SW480 (cell line): ENCODE measurements around the gene TET3.
A peak's percentile ranks its signal among the peaks of the same experiment; 100 is the strongest.

Experiments
- DNase-seq: peaks from one replicate; pipeline ENCODE4 v3.0.0-alpha.2; 2016; ENCODE audit warnings: low spot score

The TET3 gene

DNA sequence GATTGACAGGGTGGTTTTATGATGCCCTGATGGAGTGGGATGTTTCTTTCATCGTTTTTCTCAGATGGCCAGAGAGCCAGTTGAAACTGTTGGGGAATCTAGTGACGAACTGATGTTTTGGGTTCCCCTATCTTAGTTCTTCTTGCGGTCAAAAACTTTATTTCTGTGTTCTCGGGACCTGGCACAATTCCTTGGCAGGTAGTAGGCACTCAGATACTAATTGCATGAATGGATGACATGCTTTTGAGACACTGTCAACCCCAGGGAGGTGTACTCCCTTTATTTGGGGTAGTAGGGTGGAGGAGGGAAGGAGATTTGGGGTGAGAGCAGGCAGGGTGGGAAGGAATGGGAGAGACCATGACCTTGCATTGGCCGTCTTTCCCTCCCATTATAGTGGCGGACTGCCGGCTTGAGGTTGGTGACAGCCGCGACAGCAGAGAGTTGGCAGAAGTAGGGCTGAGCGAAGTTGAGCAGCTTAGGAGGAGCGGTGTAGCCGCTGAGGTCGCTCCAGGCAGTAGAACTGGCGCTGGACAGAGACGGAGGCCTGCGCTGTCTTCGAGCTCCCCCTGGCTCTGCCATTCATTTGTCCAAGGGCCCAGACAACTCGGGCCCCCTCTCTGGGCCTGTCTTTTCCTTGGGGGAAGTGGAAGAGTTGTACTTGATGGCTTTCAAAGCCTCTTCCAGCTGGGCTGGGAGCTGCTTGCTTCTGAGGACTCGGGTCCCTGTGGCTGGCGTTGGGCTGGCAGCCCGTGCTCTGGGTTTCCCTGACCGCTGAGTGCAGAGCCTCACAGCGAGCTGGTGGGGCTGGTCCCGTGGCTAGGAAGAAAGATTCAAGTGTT is 2.6 kb downstream of the TET3 start:
- DNase-seq: no peak

DNA sequence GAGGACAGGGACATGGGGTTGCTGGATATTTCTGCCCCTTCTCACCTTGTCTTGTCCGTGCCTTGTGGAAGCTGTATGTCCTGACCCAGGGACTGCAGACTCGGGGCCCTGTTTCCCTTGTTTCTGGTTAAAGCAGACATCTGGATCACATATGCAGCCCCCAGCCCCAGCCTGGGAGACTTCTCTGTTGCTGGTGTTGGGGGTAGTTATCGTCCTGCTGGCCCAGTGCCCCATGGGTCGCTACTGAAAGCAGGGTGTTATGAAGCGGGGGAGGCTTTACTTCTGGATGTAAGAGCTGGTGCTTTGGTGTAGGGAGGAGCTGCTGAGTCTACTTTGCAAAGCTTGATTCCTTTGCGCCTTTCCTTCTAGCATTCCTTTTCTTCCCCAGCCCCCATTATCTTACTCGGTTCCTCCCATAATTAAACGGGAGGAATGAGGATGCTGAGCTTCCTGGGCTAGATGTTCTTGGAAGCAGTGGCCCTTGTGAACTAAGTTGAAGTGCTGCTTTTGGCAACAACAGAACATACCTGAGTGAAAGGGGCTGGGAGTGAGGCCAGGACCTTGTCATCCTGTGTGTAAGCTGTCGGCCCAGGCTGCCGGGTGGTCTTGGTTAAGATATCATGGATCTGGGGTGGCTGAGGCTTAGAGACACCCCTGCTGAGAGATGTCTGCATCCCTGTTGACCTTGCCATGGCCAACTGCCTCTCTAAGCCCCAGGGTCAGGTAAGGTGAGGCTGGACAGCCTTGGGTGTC is 3.4 kb downstream of the TET3 start:
- no peak for DNase-seq

DNA sequence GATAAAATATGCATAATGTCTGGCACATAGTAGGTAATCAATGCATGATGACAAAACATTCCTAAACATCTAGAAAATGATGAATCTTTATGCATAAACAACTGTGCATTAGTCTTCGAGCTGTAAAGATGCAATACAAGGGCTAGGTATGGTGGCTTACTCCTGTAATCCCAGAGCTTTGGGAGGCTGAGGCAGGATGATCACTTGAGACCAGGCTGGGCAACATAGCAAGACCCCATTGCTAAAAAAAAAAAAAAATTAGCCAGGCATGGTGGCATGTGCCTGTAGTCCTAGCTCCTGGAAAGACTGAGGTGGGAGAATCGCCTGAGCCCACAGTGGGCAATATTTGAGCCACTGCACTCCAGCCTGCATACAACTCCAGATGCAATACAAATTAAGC is 5.3 kb downstream of the TET3 start:
- DNase-seq: no peak

DNA sequence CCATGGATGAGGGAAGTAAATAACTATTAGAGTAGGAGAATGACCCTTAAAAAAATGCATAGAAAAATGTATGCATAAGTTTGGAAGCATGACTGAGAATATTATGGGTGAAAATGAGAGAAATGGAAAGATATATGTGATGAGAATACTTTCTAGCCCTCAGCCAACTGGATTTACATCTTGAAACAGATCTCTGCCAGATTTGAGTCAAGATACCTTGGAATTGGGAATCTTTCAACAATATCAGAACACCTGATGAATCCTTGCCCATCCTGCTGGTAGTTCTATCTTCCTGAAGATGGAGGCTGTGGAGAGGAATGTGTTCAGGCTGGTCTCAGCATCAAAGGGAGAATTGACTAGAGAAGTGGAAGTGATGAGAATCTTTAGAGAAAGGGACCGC is 5.8 kb downstream of the TET3 start:
- no peak for DNase-seq

DNA sequence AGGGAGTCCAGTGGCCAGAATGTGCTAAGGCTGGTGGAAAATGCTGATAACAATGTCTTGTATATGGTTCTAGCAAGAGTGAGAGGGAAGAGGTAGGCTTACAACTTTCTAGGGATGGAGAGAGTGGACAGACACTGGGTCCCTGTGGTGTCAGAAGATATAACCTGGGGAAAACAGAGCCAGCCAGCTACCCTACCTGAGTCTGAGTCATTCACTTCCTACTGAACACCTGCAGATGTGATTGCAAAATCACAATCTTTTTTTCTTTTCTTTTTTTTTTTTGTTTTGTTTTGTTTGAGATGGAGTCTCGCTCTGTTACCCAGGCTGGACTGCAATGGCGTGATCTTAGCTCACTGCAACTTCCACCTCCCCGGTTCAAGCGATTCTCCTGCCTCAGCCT is 7.3 kb downstream of the TET3 start:
- no peak for DNase-seq

DNA sequence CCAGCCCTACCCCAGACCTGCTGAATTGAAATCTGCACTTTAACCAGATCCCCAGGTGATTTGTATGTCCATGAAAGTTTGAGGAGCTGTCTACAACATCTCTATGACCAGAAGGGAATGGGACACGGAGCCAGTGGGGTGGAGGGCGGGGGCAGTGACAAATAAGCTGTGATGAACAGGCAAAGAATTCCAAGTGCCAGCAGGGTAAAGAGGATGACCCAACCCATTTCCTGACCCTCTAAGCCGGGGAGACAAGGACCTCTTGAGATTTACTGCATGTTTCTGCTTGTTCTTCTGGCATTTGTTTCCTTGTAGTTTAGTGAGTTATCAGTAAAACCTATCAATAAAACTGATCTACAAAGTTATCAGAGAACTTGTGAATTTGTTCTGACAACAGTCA is 8.7 kb downstream of the TET3 start:
- no peak for DNase-seq

DNA sequence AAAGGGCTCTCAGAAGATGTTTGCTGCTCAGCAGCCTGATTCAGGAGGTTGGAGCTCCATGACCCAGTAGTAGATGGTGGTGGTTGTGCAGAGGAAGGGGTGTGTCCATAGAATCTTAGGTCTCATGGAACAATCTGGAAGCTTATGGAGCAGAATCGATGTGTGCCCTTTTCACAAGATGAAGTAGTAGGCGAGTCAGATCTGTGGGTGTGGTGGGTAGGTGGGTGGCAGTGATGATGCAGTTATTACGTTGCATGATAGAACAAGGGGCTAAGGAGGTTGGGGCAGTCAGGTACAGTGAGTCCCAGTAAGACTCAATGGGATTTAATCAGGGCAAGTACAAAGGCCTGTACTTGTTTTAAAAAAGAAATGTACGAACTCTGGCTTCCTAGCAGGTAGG is 9.1 kb downstream of the TET3 start:
- no peak for DNase-seq

DNA sequence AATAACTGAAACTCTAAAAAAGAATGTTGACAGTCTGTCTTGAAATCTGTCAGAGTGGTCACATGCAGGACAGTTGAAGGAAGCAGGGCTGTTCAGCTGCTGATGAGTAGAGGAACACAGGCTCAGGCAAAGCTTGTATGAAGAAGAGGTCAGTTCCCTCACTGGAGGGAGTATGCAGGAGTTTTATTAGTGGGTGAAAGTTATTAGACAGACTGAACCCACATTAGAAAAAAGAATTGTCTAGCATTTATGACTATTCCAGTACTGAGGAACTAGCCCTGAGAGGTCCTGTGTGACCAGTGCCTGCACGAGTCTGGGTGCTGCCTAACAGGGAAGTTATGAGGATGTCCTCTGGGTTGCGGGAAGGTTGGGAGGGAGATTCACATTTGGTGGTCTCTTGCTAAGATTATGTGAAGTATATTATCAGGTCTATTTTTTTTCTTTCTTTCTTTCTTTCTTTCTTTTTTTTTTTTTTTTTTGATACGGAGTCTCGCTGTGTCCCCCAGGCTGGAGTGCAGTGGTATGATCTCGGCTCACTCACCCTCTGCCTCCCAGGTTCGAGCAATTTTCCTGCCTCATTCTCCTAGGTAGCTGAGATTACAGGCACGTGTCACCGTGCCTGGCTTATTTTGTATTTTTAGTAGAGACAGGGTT is 9.6 kb downstream of the TET3 start:
- DNase-seq: no peak

DNA sequence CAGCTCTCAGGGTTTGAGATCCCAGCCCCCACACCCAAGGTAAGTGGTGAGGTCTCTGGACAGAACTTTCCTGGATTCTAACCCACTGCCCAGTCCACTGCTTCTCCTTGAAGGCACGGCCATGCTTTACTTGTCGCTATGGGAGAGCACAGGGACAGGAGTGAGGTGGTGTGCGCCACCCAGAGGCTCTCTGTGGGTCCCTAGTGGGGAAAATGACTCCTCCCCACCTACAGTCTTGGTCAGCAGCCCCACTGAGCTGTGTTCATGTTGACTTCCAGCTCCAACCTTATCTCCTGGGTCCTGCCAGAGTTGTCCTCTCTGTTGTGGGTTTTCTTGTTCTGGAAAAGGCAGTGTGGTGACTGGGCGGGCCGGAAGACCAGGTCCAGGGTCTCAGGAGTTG is 11.1 kb downstream of the TET3 start:
- no peak for DNase-seq

DNA sequence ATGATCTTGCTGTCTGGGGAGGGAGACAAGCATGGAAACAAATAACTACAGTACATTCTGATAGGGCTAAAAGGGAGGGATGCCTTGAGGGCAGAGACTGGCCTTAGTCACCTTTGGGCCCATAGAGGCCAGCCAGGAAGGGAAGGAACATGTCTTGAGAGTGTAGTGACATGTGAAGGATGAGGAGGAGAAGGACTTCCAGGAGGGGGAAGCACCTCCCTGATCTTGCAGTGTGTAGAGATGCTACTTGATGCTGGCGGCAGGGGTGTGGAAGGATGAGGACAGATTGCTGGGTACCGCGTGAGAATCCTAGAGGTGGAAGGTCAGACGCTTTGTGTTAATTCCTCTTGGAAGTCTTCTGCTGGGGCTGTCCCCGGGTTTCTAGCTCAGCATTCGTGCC is 13.1 kb downstream of the TET3 start:
- DNase-seq: no peak

DNA sequence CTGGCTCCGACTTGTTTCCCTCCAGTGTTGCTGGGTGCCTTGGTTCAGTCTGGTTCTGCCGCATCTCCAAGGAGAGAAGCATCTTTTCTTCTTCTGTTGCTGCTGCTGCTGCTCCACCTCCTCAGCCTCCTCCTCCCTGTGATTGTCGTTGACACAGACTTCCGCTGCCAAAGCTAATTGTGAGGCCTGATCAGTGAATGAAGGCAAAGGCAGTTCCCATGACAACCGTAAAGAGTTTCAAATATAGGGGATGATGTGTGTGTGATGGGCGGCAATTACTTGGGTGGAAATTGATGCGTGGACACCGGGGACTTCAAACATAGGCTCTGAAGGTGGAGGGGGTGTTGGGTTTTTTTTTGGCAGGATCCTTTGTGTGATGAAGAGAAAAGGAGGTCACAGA is 13.7 kb downstream of the TET3 start:
- DNase-seq: no peak

DNA sequence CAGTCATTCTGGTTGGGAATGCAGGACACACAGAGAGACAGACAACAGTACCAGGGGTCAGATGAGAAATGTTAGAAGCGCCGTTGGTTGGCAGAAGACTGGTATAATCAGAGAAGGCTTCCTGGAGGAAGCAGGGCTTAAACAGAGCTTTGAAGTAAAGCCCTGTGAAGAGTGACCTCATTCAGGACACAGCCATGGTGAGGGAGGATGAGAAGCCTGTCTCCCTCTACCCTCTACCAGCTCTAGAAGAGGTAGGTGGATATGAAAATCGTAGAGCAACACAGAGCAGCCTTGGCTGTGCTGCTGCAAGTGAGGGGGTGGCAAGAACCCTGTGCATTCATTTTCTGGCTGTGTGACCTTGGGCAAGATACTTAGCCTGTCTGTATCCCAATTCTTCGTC is 14.2 kb downstream of the TET3 start:
- DNase-seq: no peak

DNA sequence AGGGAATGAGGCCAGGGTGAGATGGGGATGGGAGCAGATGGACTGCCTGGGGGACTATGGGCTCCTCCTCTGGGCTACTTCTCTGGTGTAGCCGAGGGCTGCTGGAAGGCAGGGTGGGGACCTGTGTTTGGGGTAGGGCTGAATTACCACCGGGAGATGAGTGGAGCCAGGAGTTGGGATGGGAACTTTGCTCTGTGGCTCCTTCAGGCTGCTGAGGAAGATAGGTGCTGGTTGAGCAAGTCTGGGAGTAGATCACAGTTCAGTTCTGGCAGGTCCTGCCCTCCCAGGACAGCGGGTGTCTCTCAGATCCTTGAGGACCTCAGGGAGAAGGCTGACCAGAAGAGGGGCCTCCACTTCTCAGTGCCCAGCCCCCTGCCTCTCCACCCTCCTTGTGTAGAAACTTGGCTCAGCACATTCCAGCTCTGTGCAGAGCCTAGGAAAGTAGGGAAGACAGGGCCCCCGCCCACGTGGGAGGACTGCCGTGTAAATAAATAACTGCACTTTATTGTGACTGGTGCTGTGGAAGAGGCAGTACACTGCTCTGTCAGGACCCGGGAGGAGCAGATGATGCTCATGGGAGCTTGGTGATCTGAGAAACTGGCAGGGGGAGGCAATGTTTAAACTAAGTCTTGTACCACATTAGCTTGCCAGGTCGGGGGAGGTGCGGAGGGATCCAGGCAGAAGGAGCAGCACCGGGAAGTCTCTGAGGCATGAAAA is 15.3 kb downstream of the TET3 start:
- DNase-seq: no peak

DNA sequence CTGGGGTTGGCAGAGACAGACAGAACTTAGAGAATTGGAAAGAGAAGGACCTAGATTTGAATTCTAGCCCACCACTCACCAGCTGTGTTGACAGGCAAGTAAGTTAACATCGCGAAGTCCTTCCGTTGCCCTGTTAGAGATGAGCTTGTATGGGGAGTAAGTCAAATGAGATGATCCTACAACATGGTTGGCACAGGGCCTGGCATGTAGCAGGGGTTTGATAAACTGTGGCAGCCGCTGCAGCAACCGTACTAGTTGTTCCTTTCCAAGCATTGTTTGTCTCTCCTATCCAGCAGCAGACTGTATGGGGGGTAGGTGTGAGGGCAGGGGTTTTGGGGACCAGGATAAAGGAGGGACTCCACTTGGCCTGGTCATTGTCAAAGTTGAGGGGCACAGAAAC is 16.0 kb downstream of the TET3 start:
- no peak for DNase-seq

DNA sequence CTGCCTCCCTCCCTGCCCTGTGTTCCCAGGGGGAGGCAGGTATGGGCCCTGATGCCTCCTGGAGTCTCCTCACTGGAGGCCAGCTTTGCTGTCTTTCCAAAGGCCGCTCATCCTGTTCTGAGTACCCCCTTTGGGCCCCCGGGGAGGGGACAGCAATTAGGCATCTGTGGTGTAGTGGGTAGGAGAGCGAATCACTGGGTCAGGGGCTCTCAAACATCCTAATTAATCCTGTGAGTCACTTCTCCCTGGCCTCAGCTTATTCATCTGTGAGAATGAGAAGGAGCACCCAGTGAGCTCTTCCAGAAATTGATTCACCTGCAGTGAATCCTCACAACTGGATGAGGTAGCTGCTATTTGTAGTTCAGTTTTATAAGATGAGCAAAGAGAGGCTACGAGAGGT is 16.4 kb downstream of the TET3 start:
- no peak for DNase-seq

DNA sequence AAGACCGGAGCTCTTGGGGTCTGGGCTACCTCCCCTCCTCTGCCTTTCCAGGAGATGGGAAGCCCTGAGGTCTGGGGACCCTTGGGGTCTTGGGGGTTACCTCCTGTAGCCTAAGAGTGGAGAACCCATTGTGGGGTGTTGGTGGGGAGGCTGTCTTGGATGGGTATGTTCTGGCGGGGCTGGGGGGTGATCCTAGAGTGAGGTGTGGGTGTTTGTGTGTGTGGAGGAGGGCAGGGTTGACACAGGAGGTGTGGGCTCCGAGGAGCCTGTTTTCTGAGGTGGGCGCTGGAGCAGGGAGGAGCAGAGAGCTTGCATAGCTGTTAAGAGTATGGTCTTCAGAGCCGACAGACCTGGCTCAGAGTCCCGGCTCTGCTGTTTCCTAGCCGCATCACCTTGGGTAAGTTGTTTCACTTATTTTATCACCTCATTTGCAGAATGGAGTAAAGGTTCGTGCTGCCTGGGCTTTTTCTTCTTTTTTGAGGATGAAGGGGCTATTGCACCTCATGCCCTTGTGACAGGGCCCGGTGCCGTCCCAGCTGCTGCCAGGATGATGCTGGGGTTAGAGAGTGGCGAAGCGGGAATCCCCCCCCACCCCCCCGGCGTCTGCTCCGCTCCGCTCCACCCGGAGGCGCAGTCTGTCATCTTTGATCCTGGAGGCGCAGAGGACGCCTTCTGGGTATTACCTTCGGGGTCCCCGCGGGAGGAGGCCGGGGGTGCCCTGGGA is 17.2 kb downstream of the TET3 start:
- DNase-seq: no peak

DNA sequence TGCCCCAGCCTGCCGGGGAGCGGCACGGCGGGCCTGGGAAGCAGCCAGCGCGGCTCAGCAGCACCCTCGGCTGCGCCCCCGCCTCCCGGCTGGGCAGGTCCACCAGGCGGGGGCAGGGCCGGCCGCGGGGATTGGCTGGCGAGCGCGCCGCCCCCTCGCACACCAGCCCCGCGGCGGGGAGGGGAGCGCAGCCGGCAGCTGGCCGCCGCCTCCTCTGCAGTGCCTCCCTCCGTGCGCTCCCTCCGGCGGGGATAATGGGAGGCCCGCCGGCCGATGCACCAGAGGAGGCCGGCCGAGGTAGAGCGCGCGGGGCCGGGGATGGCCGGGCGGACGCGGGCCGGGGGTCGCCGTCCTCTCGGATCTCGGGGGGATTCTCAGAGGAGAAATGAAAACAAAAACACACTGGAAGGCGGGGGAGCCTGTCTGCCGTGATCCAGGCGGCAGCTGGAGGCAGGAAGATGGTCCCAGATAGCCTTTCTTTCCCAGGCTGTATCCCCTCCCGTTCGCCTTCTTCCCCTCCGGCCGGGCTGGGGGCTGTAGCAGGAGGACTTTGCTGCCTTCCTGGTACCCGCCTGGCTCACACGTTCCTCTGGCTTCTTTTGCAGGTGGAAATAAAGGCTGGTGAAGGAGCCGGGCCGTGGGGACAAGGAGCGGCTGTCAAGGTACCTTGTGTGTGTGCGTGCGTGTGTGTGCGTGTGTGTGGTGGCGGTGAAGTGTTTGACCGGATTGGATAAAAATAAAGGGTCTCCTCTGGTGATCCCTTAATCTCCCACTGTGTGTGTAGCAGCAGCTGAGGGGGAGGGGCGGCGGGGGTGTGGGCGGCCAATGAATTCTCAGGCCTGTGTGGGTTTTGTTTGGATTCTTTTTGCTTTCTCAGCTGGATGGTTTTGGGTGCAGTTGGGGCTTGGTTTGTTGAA is 18.1 kb downstream of the TET3 start:
- DNase-seq: peak; percentile 75

DNA sequence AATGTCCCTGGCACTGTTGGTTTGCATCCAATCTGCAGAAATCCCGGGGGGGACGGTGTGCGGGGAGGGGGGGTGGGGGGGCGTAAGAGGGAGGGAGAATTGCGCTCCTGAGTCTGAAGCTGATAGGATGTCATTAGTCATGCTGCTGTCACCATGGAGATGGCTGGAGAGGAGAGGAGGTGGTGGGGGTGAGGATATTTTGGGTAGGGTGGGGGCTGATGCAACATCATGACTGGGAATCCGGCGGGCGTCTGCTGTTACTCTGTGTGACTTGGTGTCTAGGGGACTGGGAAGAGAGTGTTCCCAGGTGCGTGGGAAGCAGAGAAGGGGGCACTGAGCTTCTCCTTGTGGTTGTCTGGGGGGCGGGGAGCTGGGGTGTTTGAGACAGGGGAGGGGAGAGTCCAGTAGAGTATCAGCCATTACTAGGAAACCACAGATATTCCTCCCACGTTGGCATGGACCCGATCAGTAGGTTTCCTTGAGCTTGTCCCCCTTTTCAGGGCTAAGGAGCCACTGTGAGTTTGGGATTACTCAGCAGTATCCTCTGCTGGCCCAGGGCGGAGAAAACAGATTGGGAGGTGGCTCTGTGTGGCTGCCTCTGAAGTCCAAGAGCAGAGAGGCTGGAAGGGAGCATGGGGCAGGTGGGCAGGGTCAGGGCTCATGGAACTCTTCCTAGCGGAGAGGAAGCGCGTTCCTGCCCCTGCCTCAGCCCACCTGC is 18.9 kb downstream of the TET3 start:
- no peak for DNase-seq

DNA sequence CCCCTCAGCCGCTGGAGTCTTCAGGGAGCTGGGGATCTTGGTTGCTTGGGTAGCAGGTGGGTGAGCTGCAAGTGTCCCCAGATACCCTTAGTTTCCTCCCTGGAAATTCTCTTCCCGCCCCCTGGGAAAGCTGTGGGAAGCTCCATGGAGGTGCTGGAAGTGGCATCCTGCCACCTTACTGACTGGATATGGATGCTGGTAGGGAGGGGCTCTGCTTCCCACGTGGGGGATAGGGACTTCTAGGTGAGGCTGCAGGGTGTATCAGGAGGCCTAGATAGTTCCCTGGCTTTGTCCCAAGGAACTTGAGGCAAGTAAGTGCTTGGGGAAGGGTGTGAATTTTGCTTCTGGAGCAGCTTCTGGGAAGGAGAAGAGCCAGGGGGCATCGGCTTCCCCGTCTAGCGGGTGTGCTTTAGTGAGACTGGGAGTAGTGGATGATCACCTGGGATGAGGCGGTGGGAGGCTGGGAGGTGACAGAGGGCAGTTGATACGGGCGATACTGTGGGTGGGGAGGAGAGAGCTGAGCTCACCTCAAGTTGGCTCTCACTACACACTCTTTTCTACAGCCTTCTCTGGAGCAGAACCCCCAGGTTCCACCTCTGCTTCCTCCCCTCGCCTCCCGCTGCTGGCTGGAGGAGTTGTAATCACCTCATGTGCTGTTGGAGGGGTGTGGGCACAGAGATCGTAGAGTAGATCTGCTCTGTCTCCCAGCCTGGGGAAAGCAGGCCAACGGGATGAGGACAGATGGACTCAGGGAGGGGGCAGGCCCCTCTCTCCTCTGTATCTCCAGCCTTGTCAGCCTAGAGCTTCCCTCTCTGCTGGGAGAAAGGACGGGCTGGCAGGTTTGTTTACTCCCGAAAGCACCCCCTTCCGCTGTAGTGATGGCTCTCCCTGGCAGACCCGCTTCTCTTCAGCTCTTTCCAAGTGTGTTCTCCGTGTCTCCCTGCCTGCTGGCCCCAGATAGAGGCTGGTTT is 19.8 kb downstream of the TET3 start:
- DNase-seq: no peak
